OCI-LY1 (cell line): ENCODE data around the gene MSH3.

Source experiments
- CTCF ChIP-seq: fragments of 200-600 bp; sonication (generic), shearing (Covaris generic); IDR thresholded peaks from 2 replicates; pipeline ENCODE4 v1.5.1; 2017; ENCODE audit warnings: mild to moderate bottlenecking, antibody characterized with exemption, low read length, moderate library complexity, mixed read lengths
- EZH2 ChIP-seq: fragments of 200-600 bp; sonication (generic), shearing (Covaris generic); IDR thresholded peaks from 2 replicates; pipeline ENCODE4 v1.8.0; 2017; ENCODE audit warnings: borderline replicate concordance, mixed run types, mild to moderate bottlenecking, antibody characterized with exemption, low read length, moderate library complexity, mixed read lengths

DNA sequence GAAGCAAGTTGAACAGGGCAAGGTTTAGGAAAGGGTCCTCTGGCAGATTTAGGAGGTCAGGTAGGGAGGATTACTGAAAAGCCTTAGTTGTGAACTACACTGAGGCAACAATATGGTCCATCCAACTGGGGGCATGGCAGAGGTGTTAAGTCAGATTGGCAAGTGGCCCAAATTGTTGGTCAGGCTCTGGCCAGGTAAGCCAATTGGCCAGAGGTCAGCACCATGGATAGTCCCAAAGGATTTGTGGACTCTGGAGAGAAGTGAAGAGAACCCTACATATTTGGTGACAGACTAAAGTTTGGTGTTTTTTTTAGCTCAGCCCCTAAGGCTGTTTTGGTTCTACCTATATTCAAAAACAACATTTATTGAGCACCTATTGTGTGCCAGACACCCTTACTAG lies 266.6 kb downstream of the MSH3 start:
- TF ChIP-seq CTCF (no peak), EZH2 (no peak)
